ENCODE measurements around the gene ASPSCR1. TPM values are rescaled to one million over a fixed set of nuclear protein-coding genes. Genes with fewer than 3 reads are reported as not detected.

Gene ASPSCR1
- total RNA-seq, 2 donors from 2014 or later, result 21.6 to 46.8 TPM

DNA sequence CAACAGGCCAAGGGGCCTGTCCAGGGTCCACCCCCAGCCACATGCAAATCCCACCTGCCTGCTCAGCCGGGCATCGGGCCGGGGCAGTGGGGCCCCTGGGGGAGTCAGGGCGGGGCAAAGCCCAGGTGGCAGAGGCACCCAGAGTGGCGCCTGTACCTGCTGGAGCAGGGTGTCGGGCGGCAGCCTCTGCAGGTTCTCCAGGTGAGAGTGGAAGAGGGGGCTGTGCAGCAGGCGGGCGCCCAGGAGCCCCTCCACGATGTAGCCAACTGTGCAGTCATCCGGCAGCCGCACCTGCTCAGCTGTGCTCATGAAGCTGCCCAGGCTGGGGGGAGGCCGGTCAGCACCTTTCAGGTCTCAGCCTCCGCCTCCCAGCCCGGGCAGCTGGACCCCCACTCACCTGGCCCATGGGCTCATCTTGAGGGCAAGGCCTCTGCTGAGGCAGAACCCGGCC is 72.1 kb downstream of the ASPSCR1 start:
- no peak for ATAC-seq
- Mint-ChIP-seq H3K9me3 (no peaks in the 10 kb centered on the region), H3K4me1 (ENCODE audit: low read depth in 2 of 2) (peaks cover 3 to 9% of the 10 kb centered on the region in 2 donors), H3K27me3 (no peaks in the 10 kb centered on the region), H3K4me3 (no peak overlapping the region), H3K36me3 (no peaks in the 10 kb centered on the region), H3K27ac (no peak overlapping the region)
- DNase-seq (ENCODE audit: low spot score), result no peak

DNA sequence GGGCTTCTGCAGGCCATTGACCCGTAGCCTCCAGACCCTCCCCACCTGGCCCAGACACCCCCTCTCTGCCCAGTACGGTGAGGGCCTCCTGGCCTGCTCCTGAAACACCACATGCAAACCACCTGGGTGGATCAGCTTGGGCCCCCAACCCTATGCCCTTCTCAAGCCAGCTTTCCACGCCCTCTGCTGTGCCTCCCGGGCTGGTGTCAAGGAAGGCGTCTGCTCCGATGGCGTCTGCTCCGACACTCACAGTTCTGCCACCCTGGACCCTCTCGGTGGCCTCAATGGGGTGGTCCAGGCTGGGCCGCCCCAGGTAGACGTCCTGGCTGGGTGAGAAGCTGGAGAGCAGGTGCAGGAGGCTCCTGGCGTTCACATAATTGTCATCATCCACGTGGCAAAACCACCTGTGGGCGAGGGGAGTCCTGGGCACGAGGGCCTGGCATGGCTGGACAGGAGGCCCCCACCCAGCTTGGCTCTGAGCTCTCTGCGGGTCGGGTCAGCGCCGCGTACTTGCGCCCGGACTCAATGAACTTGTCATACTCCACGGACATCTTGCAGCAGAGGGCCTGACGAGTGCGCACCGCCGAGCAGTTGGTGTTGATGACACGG is 72.8 kb downstream of the ASPSCR1 start:
- no peaks in the 10 kb centered on the region for H3K36me3 Mint-ChIP-seq
- DNase-seq (ENCODE audit: low spot score), result no peak
- no peak for ATAC-seq
- peaks cover 3 to 9% of the 10 kb centered on the region in 2 donors for H3K4me1 Mint-ChIP-seq (ENCODE audit: low read depth in 2 of 2)
- peak overlapping the region; percentile 80 for H3K4me3 Mint-ChIP-seq
- no peaks in the 10 kb centered on the region for H3K27me3 Mint-ChIP-seq
- H3K9me3 Mint-ChIP-seq, result no peaks in the 10 kb centered on the region
- H3K27ac Mint-ChIP-seq, result peak overlapping the region; percentile 33 to 82

DNA sequence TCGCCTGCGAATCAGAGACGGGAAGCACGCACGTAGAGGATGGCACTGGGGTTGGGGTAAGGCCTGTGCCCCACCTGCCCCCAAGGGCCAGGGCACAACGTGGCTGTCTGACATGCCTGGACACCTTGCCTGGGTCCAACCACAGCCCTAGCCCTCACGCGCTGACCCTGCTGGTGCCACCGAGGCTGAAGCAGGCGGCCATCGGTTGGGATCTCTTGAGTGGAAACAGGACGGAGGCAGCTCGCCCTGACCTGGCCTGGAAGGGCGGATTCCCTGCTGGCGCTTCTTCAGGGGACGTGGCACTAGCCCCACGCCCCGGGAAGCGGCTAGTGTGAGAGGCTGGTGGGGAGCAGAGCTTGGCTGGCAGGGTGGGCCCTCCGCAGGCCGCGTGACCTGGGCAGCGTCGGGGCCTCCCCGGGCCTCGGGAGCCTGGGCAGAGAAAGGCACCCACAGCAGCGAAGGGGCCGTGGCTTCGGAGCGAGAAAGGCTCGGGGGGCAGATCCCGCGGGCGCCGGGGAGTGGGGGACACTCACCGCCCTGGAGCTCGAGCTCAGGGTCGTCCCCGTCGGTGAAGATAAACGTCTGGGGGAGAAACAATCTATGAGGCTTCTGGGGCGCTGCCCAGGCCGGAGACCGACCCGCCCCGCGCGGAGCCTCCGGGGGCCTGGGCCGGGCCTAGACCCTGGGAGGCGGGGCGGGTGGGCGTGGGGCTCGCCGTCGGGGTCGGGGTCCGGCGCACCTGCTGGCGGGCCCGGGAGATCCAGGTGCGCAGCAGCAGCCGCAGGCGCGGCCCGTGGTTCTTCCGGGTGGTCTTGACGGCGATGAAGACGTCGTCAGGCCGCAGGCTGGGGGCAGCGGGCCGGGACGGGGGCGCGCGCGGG is 73.6 kb downstream of the ASPSCR1 start:
- Mint-ChIP-seq H3K9me3 (no peaks in the 10 kb centered on the region), H3K27ac (peak overlapping the region; percentile 33 to 82), H3K4me1 (ENCODE audit: low read depth in 2 of 2) (peaks cover 3 to 9% of the 10 kb centered on the region in 2 donors), H3K36me3 (no peaks in the 10 kb centered on the region), H3K27me3 (no peaks in the 10 kb centered on the region), H3K4me3 (peak overlapping the region; percentile 80)
- DNase-seq (ENCODE audit: low spot score), result no peak
- ATAC-seq, result peak; percentile 2 to 7

DNA sequence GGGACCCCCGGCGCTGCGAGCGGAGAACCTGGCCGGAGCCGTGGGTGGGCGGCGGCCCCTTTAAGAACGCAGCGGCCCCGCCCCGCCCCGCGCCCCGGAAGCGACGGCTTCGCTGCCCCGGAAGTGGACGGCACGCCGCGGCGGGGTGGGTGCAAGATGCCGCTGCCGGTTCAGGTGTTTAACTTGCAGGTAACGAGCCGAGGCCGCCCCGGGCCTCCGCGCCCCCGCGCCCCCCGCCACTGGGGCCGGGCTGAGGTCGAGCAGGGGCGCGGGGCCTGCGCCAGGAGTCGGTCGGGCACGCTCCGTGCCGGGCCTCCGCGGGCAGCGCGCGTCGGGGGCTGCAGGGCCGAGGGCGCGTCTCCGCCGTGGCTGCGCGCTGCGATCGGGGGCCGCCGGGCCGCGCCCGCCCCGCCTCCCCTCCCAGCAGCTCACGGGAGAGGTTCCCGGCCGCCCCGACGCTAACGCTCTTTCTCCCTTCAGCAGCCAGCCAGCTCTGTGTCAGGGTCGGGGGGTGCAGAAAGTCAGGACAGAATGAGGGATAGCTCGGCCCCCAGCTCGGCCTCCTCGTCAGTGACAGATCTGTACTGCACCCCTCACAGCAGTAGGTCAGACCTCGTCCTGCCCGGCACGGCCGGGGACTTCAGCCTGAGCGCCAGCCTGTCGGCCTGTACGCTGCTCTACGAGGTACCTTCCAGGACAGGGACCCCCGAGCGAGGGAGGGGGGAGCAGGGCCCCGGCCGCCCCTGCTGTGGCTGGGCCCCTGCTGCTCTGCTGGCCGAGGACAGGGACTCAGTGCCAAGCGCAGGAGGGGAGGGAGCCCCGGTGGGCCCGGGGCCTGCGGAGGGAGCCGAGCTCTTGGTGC is 74.6 kb downstream of the ASPSCR1 start, which contains the start of the genes GPS1 and RFNG:
GPS1 (plus strand) TSS at position 123 of the 862 bp plus-strand sequence; CDS start at position 157, 34 bp downstream.
RFNG (minus strand) TSS at position 36 of the 862 bp plus-strand sequence. CDS start 45 bp downstream, outside the sequence.
- H3K36me3 Mint-ChIP-seq, result no peaks in the 10 kb centered on the region
- peak; percentile 85 to 89 for ATAC-seq
- DNase-seq (ENCODE audit: low spot score), result peak; percentile 85
- peaks cover 3 to 9% of the 10 kb centered on the region in 2 donors for H3K4me1 Mint-ChIP-seq (ENCODE audit: low read depth in 2 of 2)
- H3K9me3 Mint-ChIP-seq, result no peaks in the 10 kb centered on the region
- peak within 1 kb of the TSS; percentile 81 for H3K4me3 Mint-ChIP-seq
- H3K27ac Mint-ChIP-seq, result peak within 1 kb of the TSS; percentile 33 to 82
- H3K27me3 Mint-ChIP-seq, result no peaks in the 10 kb centered on the region

- H3K4me3 Mint-ChIP-seq, result peak overlapping the region; percentile 81
- peaks cover 3 to 5% of the 10 kb centered on the region in 2 donors for H3K4me1 Mint-ChIP-seq (ENCODE audit: low read depth in 2 of 2)
- DNase-seq (ENCODE audit: low spot score) (no peak), ATAC-seq (no peak)
- no peaks in the 10 kb centered on the region for H3K36me3 Mint-ChIP-seq
- H3K9me3 Mint-ChIP-seq, result no peaks in the 10 kb centered on the region
- H3K27me3 Mint-ChIP-seq, result no peaks in the 10 kb centered on the region
- H3K27ac Mint-ChIP-seq, result peak overlapping the region in 1 of 2 donors; percentile 56
These were observed 75.2 kb downstream of the ASPSCR1 start for GRCh38 chr17:82052638-82053059.

DNA sequence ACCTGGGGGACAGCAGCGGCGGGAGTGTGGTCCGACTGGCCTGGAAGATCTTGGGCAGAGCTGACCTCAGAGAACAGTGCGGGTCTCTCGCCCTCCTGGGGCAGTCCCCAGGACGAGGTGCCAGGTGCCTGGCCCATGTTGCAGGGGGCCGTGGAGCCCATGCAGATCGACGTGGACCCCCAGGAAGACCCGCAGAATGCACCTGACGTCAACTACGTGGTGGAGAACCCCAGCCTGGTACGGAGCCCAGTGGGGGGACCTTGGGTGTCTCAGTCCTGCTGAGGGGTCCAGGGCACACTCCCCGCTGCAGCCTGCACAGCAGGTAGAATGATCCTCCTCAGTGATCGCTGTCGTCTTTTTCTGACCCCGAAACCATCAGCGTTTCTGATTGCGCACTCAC is 75.7 kb downstream of the ASPSCR1 start:
- Mint-ChIP-seq H3K27ac (peak overlapping the region in 1 of 2 donors; percentile 56), H3K9me3 (no peaks in the 10 kb centered on the region), H3K27me3 (no peaks in the 10 kb centered on the region), H3K4me1 (ENCODE audit: low read depth in 2 of 2) (peaks cover 3 to 4% of the 10 kb centered on the region in 2 donors), H3K4me3 (peak overlapping the region; percentile 81), H3K36me3 (no peaks in the 10 kb centered on the region)
- ATAC-seq (no peak), DNase-seq (ENCODE audit: low spot score) (no peak)

GRCh38 chr17:82053556-82054263 is 76.3 kb downstream of the ASPSCR1 start:
- Mint-ChIP-seq H3K27me3 (no peaks in the 10 kb centered on the region), H3K4me1 (ENCODE audit: low read depth in 2 of 2) (peaks cover 3 to 4% of the 10 kb centered on the region in 2 donors), H3K36me3 (no peaks in the 10 kb centered on the region), H3K9me3 (no peaks in the 10 kb centered on the region), H3K4me3 (peak overlapping the region; percentile 81), H3K27ac (no peak overlapping the region)
- ATAC-seq (no peak), DNase-seq (ENCODE audit: low spot score) (no peak)

GRCh38 chr17:82054351-82055022 is 77.1 kb downstream of the ASPSCR1 start:
- Mint-ChIP-seq H3K36me3 (no peaks in the 10 kb centered on the region), H3K9me3 (no peaks in the 10 kb centered on the region), H3K27me3 (no peaks in the 10 kb centered on the region), H3K27ac (no peak overlapping the region), H3K4me1 (ENCODE audit: low read depth in 2 of 2) (peaks cover 3 to 4% of the 10 kb centered on the region in 2 donors), H3K4me3 (peak overlapping the region; percentile 81)
- DNase-seq (ENCODE audit: low spot score), result no peak
- ATAC-seq, result no peak

- no peaks in the 10 kb centered on the region for H3K9me3 Mint-ChIP-seq
- H3K4me1 Mint-ChIP-seq (ENCODE audit: low read depth in 2 of 2), result peaks cover 3 to 7% of the 10 kb centered on the region in 2 donors
- no peaks in the 10 kb centered on the region for H3K27me3 Mint-ChIP-seq
- H3K4me3 Mint-ChIP-seq, result no peak overlapping the region
- no peak overlapping the region for H3K27ac Mint-ChIP-seq
- ATAC-seq, result no peak
- no peaks in the 10 kb centered on the region for H3K36me3 Mint-ChIP-seq
- DNase-seq (ENCODE audit: low spot score), result no peak
These were observed 77.9 kb downstream of the ASPSCR1 start for GRCh38 chr17:82055023-82055964.

- no peak overlapping the region for H3K27ac Mint-ChIP-seq
- H3K36me3 Mint-ChIP-seq, result no peaks in the 10 kb centered on the region
- ATAC-seq (no peak), DNase-seq (ENCODE audit: low spot score) (no peak)
- H3K4me3 Mint-ChIP-seq, result no peak overlapping the region
- peaks cover 0 to 3% of the 10 kb centered on the region in 2 donors for H3K4me1 Mint-ChIP-seq (ENCODE audit: low read depth in 2 of 2)
- no peaks in the 10 kb centered on the region for H3K9me3 Mint-ChIP-seq
- H3K27me3 Mint-ChIP-seq, result no peaks in the 10 kb centered on the region
These were observed 78.7 kb downstream of the ASPSCR1 start for GRCh38 chr17:82055965-82056728.
